Endothelial cell of umbilical vein (primary cell): ENCODE measurements around the gene PLA2G4C. TPM values are rescaled to one million over a fixed set of nuclear protein-coding genes. Genes with fewer than 3 reads are reported as not detected.

ENCODE experiments used
- BruUV-seq: library from RNA; stranded (reverse); fragments of 400-500 nt; replicated peaks from 2 replicates; lab custom pipeline; 2021; lab: Mats Ljungman, UMichigan
- CTCF ChIA-PET: fragments of 300-600, 350-600 bp; sonication (Branson Sonifier 250); formaldehyde crosslinking; loops from one replicate; lab custom pipeline; 2021; ENCODE audit warnings: antibody characterized with exemption, inconsistent platforms; lab: Charles Lee
- POLR2A ChIA-PET: fragments of 300-600, 350-600 bp; sonication (Branson Sonifier 250); formaldehyde crosslinking; loops from one replicate; lab custom pipeline; 2021; ENCODE audit warnings: antibody characterized with exemption, inconsistent platforms; lab: Charles Lee
- DNase-seq: peaks from one replicate; pipeline ENCODE4 v3.0.0-alpha.2; 2011; ENCODE audit warnings: low read depth, low spot score
- FAIRE-seq: peaks from 2 replicates; lab custom pipeline; 2011; peaks lifted over from hg19 to GRCh38; lab: Jason Lieb, UNC
- H2AFZ ChIP-seq: 2 replicates; pipeline ENCODE4 v1.6.0; 2012; ENCODE audit warnings: low read depth, low read length, control low read depth, inconsistent platforms
- H3K27ac ChIP-seq: 2 replicates; pipeline ENCODE4 v1.5.1; 2011; ENCODE audit warnings: low read depth, mild to moderate bottlenecking, control low read depth, low read length, moderate library complexity; ENCODE audit not compliant: insufficient read depth
- H3K27me3 ChIP-seq, 2 experiments: 2 replicates each; pipeline versions ENCODE4 v1.6.0 to v1.6.1; 2011; ENCODE audit warnings: low read length in 2 of 2, mixed read lengths in 1 of 2; ENCODE audit not compliant: control insufficient read depth in 2 of 2, insufficient read depth in 2 of 2
- H3K36me3 ChIP-seq, 2 experiments: 2 replicates in 1 of 2; 3 replicates in 1 of 2; pipeline ENCODE4 v1.5.1; 2011; ENCODE audit warnings: low read length in 2 of 2, mild to moderate bottlenecking in 1 of 2, moderate library complexity in 1 of 2; ENCODE audit not compliant: control insufficient read depth in 2 of 2, insufficient read depth in 2 of 2; ENCODE audit errors: extremely low read depth in 1 of 2
- H3K4me1 ChIP-seq: 3 replicates; pipeline ENCODE4 v1.5.1; 2011; ENCODE audit warnings: mild to moderate bottlenecking, low read length; ENCODE audit not compliant: control insufficient read depth, insufficient read depth; ENCODE audit errors: extremely low read depth
- H3K4me2 ChIP-seq: 2 replicates; pipeline ENCODE4 v1.6.1; 2011; ENCODE audit warnings: low read length, control low read depth, mixed read lengths; ENCODE audit not compliant: insufficient read depth
- H3K4me3 ChIP-seq, 3 experiments: fragments of 200-600 bp in 1 of 3; sonication (generic), shearing (Covaris generic) in 1 of 3; replicated peaks in 1 of 3; 2 replicates each; pipeline ENCODE4 v1.5.1; 2011 to 2016; ENCODE audit warnings: control low read depth in 3 of 3, low read length in 3 of 3, mild to moderate bottlenecking in 2 of 3, inconsistent platforms in 1 of 3, low read depth in 1 of 3, moderate library complexity in 1 of 3; ENCODE audit not compliant: insufficient read depth in 1 of 3
- H3K79me2 ChIP-seq: 2 replicates; pipeline ENCODE4 v1.6.0; 2012; ENCODE audit warnings: low read length, inconsistent platforms; ENCODE audit not compliant: control insufficient read depth, insufficient read depth
- H3K9ac ChIP-seq: replicated peaks from 2 replicates; pipeline ENCODE3; 2011; ENCODE audit warnings: low read length, control low read depth; ENCODE audit not compliant: insufficient read depth; ENCODE audit errors: extremely low read depth
- H3K9me1 ChIP-seq: replicated peaks from 3 replicates; pipeline ENCODE4 v1.6.0; 2011; ENCODE audit warnings: mild to moderate bottlenecking, low read length; ENCODE audit not compliant: control insufficient read depth, insufficient read depth; ENCODE audit errors: extremely low read depth
- H3K9me3 ChIP-seq: replicated peaks from 2 replicates; pipeline ENCODE4 v1.5.1; 2012; ENCODE audit warnings: low read length, inconsistent platforms; ENCODE audit not compliant: control insufficient read depth, insufficient read depth
- H4K20me1 ChIP-seq: replicated peaks from 2 replicates; pipeline ENCODE3; 2011; ENCODE audit warnings: mild to moderate bottlenecking, low read length; ENCODE audit not compliant: control insufficient read depth, insufficient read depth; ENCODE audit errors: extremely low read depth
- EZH2 ChIP-seq: IDR thresholded peaks from 2 replicates; pipeline ENCODE4 v1.6.1; 2012; ENCODE audit warnings: borderline replicate concordance, low read depth, mild to moderate bottlenecking, moderate library complexity, low read length, inconsistent platforms; ENCODE audit not compliant: severe bottlenecking
- FOS ChIP-seq: IDR thresholded peaks from 2 replicates; pipeline ENCODE4 v1.6.1; 2011; ENCODE audit warnings: mild to moderate bottlenecking, low read length, moderate library complexity, borderline replicate concordance; ENCODE audit not compliant: insufficient read depth
- GATA2 ChIP-seq: IDR thresholded peaks from 2 replicates; pipeline ENCODE4 v1.7.0; 2011; ENCODE audit warnings: low read depth, mild to moderate bottlenecking, moderate library complexity, mixed read lengths, low read length; ENCODE audit not compliant: insufficient read length, insufficient read depth
- JUN ChIP-seq: IDR thresholded peaks from 2 replicates; pipeline ENCODE4 v1.6.1; 2011; ENCODE audit warnings: borderline replicate concordance, low read depth; ENCODE audit not compliant: insufficient read length, insufficient read depth
- MYC ChIP-seq: IDR thresholded peaks from one replicate; pipeline ENCODE4 v1.6.1; 2011; ENCODE audit warnings: mild to moderate bottlenecking, low read depth, low read length
- POLR2A ChIP-seq: IDR thresholded peaks from 2 replicates; pipeline ENCODE4 v1.6.1; 2012; ENCODE audit warnings: low read depth, mild to moderate bottlenecking, control low read depth, low read length
- POLR2AphosphoS5 ChIP-seq: IDR thresholded peaks from 2 replicates; pipeline ENCODE4 v1.6.1; 2012; ENCODE audit warnings: low read depth, mild to moderate bottlenecking, control low read depth, low read length, moderate library complexity; ENCODE audit not compliant: insufficient read depth
- dilution Hi-C: fragments of 300-500 bp; cut with MboI; formaldehyde crosslinking; loops from one replicate; pipeline ENCODE4 v1.15.0; 2019; ENCODE audit warnings: low sequenced_read_pairs; ENCODE audit not compliant: extremely low pct_ligation_motif_present
- intact Hi-C: fragments of 100-400 bp; cut with micrococcal nuclease; formaldehyde crosslinking; loops from one replicate; pipeline ENCODE4 v1.10.0; 2022
- polyA plus RNA-seq, 4 experiments: library from polyadenylated mRNA; depleted of rRNA in 3 of 4; stranded (reverse) in 3 of 4; unstranded in 1 of 4; fragments of >200 nt; gene quantifications; 2 replicates each; pipeline versions ENCODE4 v1.2.1 to v1.2.3, GENCODE V29; 2011 to 2012; ENCODE audit warnings: missing spikeins in 1 of 4
- total RNA-seq: library from RNA; stranded (reverse); gene quantifications from 2 replicates; pipeline ENCODE4 v1.2.3, GENCODE V29; 2021
- TF ChIP-seq, protein P1 (sequence below), 2 donors: IDR thresholded peaks; 1 replicate in 1 of 2; 2 replicates in 1 of 2; pipeline ENCODE4 v1.5.1; 2011; ENCODE audit warnings: low read length in 2 of 2, mild to moderate bottlenecking in 2 of 2, moderate library complexity in 2 of 2, control low read depth in 1 of 2, inconsistent platforms in 1 of 2, low read depth in 1 of 2; ENCODE audit not compliant: insufficient read depth in 1 of 2; ENCODE audit errors: extremely low read depth in 1 of 2
- TF ChIP-seq, protein P2 (sequence below): IDR thresholded peaks from 2 replicates; pipeline ENCODE4 v1.6.1; 2011; ENCODE audit not compliant: insufficient read depth, insufficient read length

Gene PLA2G4C
- total and polyA plus RNA-seq, 2 donors (not counting 3 experiments of a cell fraction or from before 2014, with no cell fraction given) = 53.1 to 63.4 TPM

DNA sequence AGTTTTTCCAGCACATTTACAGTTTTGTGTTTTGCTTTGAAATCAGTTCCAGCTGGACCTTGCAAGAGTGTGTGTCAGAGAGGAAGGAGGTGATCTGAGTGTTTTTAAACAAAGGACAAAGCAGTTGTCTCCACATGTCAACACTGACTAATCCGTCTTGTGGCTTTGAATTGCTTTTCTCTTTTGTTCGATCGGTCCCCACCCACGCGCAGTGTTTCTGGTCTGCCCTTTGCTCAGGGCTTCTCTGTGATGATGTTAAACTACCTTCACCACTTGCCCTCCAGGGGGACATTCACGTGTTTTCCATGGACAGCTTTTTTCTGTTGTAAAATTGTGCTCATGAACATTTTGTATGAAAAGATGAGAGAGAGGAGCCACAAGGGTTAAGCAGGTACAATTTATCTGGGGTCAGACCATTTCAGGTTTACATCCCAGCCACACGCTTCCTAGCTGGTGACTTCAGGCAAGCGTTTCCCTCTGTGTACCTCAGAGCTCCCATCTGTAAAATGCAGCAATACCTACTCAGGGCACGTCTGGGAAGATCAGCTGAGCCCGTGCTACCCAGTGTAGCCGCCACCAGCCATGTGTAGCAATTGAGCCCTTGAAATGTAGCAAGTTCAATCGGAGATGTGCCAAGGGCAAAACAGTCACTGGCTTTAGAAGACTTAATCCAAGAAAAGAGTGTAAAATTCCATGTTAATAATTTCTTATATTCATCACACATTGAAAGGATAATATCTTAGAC, 13.5 kb upstream of the PLA2G4C start:
- Histone ChIP-seq H3K4me3 (no peak overlapping the region), H3K79me2 (no peaks in the 10 kb centered on the region), H2AFZ (peak overlapping the region; percentile 7), H3K27ac (peak overlapping the region; percentile 96), H3K36me3 (peaks cover 4 to 9% of the 10 kb centered on the region in 2 experiments), H3K9me3 (no peaks in the 10 kb centered on the region), H3K4me2 (peak overlapping the region; percentile 57), H3K9ac (peak overlapping the region; percentile 75), H4K20me1 (no peaks in the 10 kb centered on the region), H3K27me3 (no peaks in the 10 kb centered on the region), H3K4me1 (peaks cover 51% of the 10 kb centered on the region), H3K9me1 (no peaks in the 10 kb centered on the region)
- DNase-seq (peak; percentile 96), FAIRE-seq (peak; percentile 100)
- CTCF ChIA-PET = interaction anchor here (0.7 to 5.9 kb wide), 9 partner anchors 12 to 136 kb away, joined by 3 to 112 read pairs (median 5); partner anchors contain the start of gene PLA2G4C
- dilution Hi-C loops = no loop called here
- POLR2A ChIA-PET = interaction anchor here (1.1 to 1.8 kb wide), 3 partner anchors 13 to 29 kb away, joined by 4 to 14 read pairs (median 11); partner anchors contain the start of gene PLA2G4C
- BruUV-seq = TSS peak; percentile 26
- TF ChIP-seq MYC (peak; percentile 29), POLR2AphosphoS5 (peak; percentile 82), JUN (peak; percentile 77), FOS (peak; percentile 90), EZH2 (no peak), POLR2A (peak; percentile 58), GATA2 (no peak)
- TF ChIP-seq, protein P1, sequence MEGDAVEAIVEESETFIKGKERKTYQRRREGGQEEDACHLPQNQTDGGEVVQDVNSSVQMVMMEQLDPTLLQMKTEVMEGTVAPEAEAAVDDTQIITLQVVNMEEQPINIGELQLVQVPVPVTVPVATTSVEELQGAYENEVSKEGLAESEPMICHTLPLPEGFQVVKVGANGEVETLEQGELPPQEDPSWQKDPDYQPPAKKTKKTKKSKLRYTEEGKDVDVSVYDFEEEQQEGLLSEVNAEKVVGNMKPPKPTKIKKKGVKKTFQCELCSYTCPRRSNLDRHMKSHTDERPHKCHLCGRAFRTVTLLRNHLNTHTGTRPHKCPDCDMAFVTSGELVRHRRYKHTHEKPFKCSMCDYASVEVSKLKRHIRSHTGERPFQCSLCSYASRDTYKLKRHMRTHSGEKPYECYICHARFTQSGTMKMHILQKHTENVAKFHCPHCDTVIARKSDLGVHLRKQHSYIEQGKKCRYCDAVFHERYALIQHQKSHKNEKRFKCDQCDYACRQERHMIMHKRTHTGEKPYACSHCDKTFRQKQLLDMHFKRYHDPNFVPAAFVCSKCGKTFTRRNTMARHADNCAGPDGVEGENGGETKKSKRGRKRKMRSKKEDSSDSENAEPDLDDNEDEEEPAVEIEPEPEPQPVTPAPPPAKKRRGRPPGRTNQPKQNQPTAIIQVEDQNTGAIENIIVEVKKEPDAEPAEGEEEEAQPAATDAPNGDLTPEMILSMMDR (IDR thresholded peaks at IDR 0.05; ENCODE audit: extremely low read depth in 1 of 2, insufficient read depth in 1 of 2, low read depth in 1 of 2, low read length in 2 of 2) = peak; percentile 39 to 41
- TF ChIP-seq, protein P2, sequence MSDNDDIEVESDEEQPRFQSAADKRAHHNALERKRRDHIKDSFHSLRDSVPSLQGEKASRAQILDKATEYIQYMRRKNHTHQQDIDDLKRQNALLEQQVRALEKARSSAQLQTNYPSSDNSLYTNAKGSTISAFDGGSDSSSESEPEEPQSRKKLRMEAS = peak; percentile 10
- intact Hi-C loops = loop anchor here (1.0 to 2.0 kb wide), 4 partner anchors 21 to 125 kb away; partner anchors contain the start of genes LIG1 and ZSWIM9
